ENCODE measurements around the gene ZNF362. TPM values are rescaled to one million over a fixed set of nuclear protein-coding genes. Genes with fewer than 3 reads are reported as not detected.

Gene ZNF362
- total RNA-seq, 1 donor from 2014 or later, result 24.6 TPM

GRCh38 chr1:33329600-33330305 is 73.5 kb downstream of the ZNF362 start:
- no peak for TF ChIP-seq POLR2AphosphoS5 (IDR thresholded peaks at IDR 0.05; ENCODE audit: insufficient read depth in 1 of 2, low read depth in 1 of 2)
- TF ChIP-seq, protein P1, sequence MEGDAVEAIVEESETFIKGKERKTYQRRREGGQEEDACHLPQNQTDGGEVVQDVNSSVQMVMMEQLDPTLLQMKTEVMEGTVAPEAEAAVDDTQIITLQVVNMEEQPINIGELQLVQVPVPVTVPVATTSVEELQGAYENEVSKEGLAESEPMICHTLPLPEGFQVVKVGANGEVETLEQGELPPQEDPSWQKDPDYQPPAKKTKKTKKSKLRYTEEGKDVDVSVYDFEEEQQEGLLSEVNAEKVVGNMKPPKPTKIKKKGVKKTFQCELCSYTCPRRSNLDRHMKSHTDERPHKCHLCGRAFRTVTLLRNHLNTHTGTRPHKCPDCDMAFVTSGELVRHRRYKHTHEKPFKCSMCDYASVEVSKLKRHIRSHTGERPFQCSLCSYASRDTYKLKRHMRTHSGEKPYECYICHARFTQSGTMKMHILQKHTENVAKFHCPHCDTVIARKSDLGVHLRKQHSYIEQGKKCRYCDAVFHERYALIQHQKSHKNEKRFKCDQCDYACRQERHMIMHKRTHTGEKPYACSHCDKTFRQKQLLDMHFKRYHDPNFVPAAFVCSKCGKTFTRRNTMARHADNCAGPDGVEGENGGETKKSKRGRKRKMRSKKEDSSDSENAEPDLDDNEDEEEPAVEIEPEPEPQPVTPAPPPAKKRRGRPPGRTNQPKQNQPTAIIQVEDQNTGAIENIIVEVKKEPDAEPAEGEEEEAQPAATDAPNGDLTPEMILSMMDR (IDR thresholded peaks at IDR 0.05), result no peak
- peaks cover 57% of the 10 kb centered on the region for H3K4me1 ChIP-seq
- no peak for DNase-seq (ENCODE audit: extremely low spot score in 2 of 2)
- no peak overlapping the region for H3K27ac ChIP-seq
- no peaks in the 10 kb centered on the region for H3K27me3 ChIP-seq
- H3K9me3 ChIP-seq, result no peaks in the 10 kb centered on the region
- H3K36me3 ChIP-seq, result peaks cover 12 to 82% of the 10 kb centered on the region in 2 donors
- intact Hi-C loops (cut with DNase I), result no loop called here
- H3K4me3 ChIP-seq, result no peak overlapping the region

- no peak overlapping the region for H3K27ac ChIP-seq
- intact Hi-C loops (cut with DNase I), result no loop called here
- peaks cover 64% of the 10 kb centered on the region for H3K4me1 ChIP-seq
- peaks cover 6 to 76% of the 10 kb centered on the region in 2 donors for H3K36me3 ChIP-seq
- H3K27me3 ChIP-seq, result no peaks in the 10 kb centered on the region
- DNase-seq (ENCODE audit: extremely low spot score in 2 of 2), result no peak
- no peaks in the 10 kb centered on the region for H3K9me3 ChIP-seq
- no peak overlapping the region for H3K4me3 ChIP-seq
- TF ChIP-seq, protein P1 (IDR thresholded peaks at IDR 0.05), result no peak
Observed at GRCh38 chr1:33330361-33330890, 74.1 kb downstream of the ZNF362 start.

DNA sequence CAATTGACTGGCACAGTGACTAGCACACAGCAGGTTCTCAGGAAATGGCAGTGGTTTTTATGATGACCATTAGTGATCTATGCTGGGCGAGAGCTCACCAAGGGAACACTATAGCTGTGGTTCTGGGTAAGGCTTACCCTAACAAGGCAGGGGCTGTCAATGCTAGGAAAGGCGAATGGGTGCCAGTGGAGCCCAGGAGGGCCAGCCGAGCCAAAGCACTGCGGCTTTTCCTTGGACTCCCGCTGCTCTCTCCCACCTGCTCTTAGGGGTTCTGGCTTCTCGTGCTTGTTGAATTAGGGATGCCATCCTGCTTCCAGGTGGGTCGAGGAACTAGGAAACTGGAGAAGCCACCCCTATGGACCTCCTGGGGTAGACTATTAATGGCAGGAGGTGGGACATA is 74.6 kb downstream of the ZNF362 start:
- H3K4me3 ChIP-seq, result no peak overlapping the region
- H3K27ac ChIP-seq, result no peak overlapping the region
- TF ChIP-seq, protein P1 (IDR thresholded peaks at IDR 0.05), result no peak
- TF ChIP-seq POLR2A (IDR thresholded peaks at IDR 0.05) (no peak), POLR2AphosphoS5 (IDR thresholded peaks at IDR 0.05; ENCODE audit: insufficient read depth in 1 of 2, low read depth in 1 of 2) (no peak)
- H3K4me1 ChIP-seq, result peaks cover 69% of the 10 kb centered on the region
- H3K9me3 ChIP-seq, result no peaks in the 10 kb centered on the region
- no peaks in the 10 kb centered on the region for H3K27me3 ChIP-seq
- intact Hi-C loops (cut with DNase I), result no loop called here
- no peak for DNase-seq (ENCODE audit: extremely low spot score in 2 of 2)
- H3K36me3 ChIP-seq, result peaks cover 6 to 71% of the 10 kb centered on the region in 2 donors

DNA sequence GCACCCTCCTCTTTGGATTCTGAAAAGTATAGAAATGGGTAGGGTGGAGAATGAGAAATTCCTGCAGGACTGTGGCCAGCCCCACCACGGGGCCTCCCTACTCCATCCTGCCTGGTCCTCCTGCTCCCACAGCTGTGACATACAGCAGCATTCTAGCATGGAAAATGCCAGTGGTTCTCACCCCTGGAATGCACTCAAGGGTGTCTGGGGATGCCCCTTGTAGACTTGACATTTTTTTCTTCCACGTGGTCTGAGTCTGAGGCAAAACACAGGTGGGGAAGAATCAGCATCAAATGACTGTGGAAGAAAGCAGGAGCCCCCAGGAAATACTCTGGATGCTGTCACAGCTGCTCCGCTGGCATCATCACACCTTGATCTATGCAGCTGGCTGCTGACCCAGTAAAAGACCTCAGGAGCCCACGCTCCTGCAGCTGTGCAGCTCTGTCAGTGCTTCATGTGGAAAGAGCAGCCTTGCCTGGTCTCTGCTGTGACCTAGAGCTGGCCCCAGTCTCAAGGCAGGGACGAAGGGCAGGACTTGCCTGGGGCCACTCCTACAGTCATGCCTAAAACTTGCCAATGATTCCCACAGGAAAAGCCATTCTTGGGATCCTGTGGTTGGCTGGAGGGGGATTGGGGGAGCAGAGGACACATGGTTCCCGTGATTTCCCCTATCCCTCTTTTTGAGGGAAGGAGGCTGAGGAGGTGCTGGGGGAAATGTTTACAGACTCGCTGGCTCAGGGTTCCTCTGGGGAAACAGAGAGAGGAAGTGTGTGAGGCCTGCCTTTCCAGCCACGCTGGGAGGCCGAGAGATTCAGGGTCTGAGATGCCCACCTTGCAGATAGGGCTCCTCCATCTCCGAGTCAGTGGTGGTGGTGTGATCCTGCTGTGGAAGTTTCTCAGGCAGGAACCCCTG is 75.4 kb downstream of the ZNF362 start:
- TF ChIP-seq, protein P1 (IDR thresholded peaks at IDR 0.05), result no peak
- TF ChIP-seq POLR2AphosphoS5 (IDR thresholded peaks at IDR 0.05; ENCODE audit: insufficient read depth in 1 of 2, low read depth in 1 of 2), result peak in 1 of 2 donors; percentile 13
- Histone ChIP-seq H3K36me3 (peaks cover 6 to 63% of the 10 kb centered on the region in 2 donors), H3K27me3 (no peaks in the 10 kb centered on the region), H3K4me3 (no peak overlapping the region), H3K27ac (peak overlapping the region; percentile 63), H3K4me1 (peaks cover 77% of the 10 kb centered on the region), H3K9me3 (no peaks in the 10 kb centered on the region)
- intact Hi-C loops (cut with DNase I), result no loop called here
- DNase-seq (ENCODE audit: extremely low spot score in 2 of 2), result no peak
